ENCODE results near the gene SOX8. TPM values are rescaled to one million over a fixed set of nuclear protein-coding genes. Genes with fewer than 3 reads are reported as not detected.

SOX8 gene
- polyA plus RNA-seq, 3 donors from 2014 or later, result 0.12 TPM; not detected in 2

DNA sequence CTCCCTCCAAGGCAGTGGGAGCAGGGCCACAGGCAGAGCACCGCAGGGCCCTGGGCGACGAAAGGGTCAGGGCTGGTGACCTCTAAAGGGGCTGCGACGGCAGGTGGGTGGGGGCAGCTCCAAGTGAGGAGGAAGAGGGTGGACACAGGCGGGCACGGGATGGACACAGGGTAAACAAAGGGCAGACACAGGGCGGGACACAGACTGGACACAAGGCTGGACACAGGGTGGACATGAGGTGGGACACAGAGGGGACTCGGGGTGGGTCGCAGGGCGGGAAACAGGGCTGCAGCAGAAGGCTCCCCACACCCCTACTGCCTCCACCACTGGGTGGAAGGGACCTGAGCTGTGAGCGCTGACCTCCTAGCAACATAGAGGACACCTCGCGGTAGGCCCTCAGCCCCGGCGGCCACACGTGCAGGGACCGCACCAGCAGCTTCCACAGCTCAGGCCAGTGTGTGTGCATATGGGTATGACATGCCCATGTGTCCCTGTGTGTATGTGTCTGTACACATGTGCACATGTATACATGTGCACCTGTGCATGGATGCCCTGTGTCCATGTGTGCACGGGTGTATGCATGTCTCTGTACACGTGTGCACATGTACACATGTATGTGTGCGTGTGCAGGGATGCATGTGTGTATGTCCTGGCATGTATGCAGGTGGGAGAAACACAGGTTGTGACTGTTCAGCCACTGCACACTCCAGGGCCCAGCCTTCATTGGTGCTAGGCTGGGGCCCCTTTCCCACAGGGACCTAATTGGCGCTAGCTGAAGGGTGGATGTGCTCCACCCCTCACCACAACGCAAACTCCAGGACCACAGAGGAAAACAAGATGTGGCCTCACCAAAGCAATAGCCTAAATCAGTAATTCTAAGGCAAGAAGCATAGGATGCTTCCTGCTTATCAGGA, 18.4 kb upstream of the SOX8 start:
- no peak for DNase-seq
- H3K36me3 Mint-ChIP-seq, result peaks cover 4 to 9% (median 6%) of the 10 kb centered on the region in 3 donors
- H3K27ac Mint-ChIP-seq, result no peak overlapping the region
- H3K9me3 Mint-ChIP-seq, result no peaks in the 10 kb centered on the region
- peaks cover 9 to 23% of the 10 kb centered on the region in 2 donors for H3K4me1 Mint-ChIP-seq
- H3K4me3 Mint-ChIP-seq, result no peak overlapping the region
- peaks cover 0 to 5% (median 2%) of the 10 kb centered on the region in 3 donors for H3K27me3 Mint-ChIP-seq (ENCODE audit: low read depth in 3 of 3)

DNA sequence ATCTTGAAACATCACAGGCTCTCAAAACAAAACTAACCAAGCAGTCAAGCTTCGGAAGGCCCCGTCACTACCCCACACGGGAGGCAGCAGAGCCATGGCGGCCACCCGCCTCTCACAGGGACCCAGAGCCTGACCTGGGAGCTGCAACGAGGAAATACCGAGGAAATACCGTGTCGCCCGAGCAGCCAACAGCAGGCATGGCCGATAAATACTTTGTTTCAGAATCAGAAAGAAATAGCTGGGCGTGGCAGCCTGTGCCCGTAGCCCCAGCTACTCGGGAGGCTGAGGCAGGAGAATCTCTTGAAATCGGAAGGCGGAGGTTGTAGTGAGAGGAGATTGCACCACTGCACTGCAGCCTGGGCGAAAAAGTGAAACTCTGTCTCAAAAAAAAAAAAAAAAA, 17.7 kb upstream of the SOX8 start:
- Mint-ChIP-seq H3K27me3 (ENCODE audit: low read depth in 3 of 3) (peaks cover 0 to 5% (median 2%) of the 10 kb centered on the region in 3 donors), H3K4me1 (peaks cover 14 to 30% of the 10 kb centered on the region in 2 donors), H3K4me3 (no peak overlapping the region), H3K9me3 (no peaks in the 10 kb centered on the region), H3K36me3 (peaks cover 4 to 9% (median 6%) of the 10 kb centered on the region in 3 donors), H3K27ac (no peak overlapping the region)
- DNase-seq, result no peak

GRCh38 chr16:964356-965035, 17.1 kb upstream of the SOX8 start:
- Mint-ChIP-seq H3K27ac (no peak overlapping the region), H3K4me3 (no peak overlapping the region), H3K27me3 (ENCODE audit: low read depth in 3 of 3) (peaks cover 0 to 5% (median 2%) of the 10 kb centered on the region in 3 donors), H3K36me3 (peaks cover 4 to 9% (median 6%) of the 10 kb centered on the region in 3 donors), H3K4me1 (peaks cover 17 to 36% of the 10 kb centered on the region in 2 donors), H3K9me3 (no peaks in the 10 kb centered on the region)
- DNase-seq, result no peak

DNA sequence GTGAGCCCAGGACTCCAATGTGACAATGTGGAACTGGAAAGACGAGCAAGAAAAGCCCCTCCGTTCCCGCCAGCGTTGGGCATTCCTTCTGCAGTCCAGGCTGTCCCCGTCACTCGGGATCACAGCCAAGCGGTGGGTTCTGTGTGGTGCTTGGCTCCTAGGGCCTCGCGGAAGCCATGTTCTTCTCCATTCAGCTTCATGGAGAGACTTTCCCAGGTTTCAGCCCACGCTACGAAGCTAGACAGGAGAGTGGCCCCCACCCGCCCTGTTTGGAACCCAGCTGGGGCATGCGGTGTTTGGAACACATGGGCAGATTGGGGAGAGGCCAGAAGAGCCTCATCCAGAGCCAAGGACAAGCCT, 16.6 kb upstream of the SOX8 start:
- peaks cover 17 to 36% of the 10 kb centered on the region in 2 donors for H3K4me1 Mint-ChIP-seq
- H3K27me3 Mint-ChIP-seq (ENCODE audit: low read depth in 3 of 3), result peaks cover 0 to 5% (median 1%) of the 10 kb centered on the region in 3 donors
- H3K27ac Mint-ChIP-seq, result no peak overlapping the region
- DNase-seq, result no peak
- no peaks in the 10 kb centered on the region for H3K9me3 Mint-ChIP-seq
- H3K4me3 Mint-ChIP-seq, result no peak overlapping the region
- peaks cover 4 to 9% (median 6%) of the 10 kb centered on the region in 3 donors for H3K36me3 Mint-ChIP-seq

- Mint-ChIP-seq H3K9me3 (no peaks in the 10 kb centered on the region), H3K27me3 (ENCODE audit: low read depth in 3 of 3) (peaks cover 0 to 5% (median 0%) of the 10 kb centered on the region in 3 donors), H3K4me1 (peaks cover 17 to 36% of the 10 kb centered on the region in 2 donors), H3K27ac (peak overlapping the region in 1 of 6 donors; percentile 44), H3K36me3 (peaks cover 4 to 9% (median 6%) of the 10 kb centered on the region in 3 donors), H3K4me3 (no peak overlapping the region)
- DNase-seq, result no peak
Measured at GRCh38 chr16:965487-965886, 16.1 kb upstream of the SOX8 start.

DNA sequence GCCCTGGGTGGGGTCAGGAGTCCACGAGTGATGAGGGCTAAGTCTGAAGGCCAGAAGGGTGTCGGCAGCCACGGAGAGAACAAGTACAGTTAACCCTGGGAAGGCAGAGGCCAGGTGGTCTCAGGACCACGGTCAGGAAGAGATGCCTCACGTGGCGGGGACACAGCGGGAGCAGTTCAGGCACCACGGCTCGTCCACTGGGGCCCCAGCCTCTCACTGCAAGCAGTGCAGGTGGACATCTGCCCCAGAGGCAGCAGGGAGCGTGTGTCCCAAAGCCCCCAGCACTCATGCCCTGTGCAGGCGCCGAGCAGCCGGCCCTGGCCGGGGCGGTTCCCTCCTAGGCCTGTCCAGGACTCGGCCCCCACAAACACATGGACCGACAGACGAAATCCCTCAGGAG, 15.5 kb upstream of the SOX8 start:
- Mint-ChIP-seq H3K4me3 (peak overlapping the region in 1 of 5 donors; percentile 15), H3K4me1 (peaks cover 17 to 36% of the 10 kb centered on the region in 2 donors)

GRCh38 chr16:966505-966904, 15.1 kb upstream of the SOX8 start:
- no peak overlapping the region for H3K4me3 Mint-ChIP-seq
- no peak for DNase-seq
- peaks cover 0 to 5% (median 0%) of the 10 kb centered on the region in 3 donors for H3K27me3 Mint-ChIP-seq (ENCODE audit: low read depth in 3 of 3)
- H3K4me1 Mint-ChIP-seq, result peaks cover 17 to 36% of the 10 kb centered on the region in 2 donors
- peaks cover 4 to 9% (median 6%) of the 10 kb centered on the region in 3 donors for H3K36me3 Mint-ChIP-seq
- no peaks in the 10 kb centered on the region for H3K9me3 Mint-ChIP-seq
- no peak overlapping the region for H3K27ac Mint-ChIP-seq

More for the DNA sequence above, 15.5 kb upstream of the SOX8 start:
- Mint-ChIP-seq H3K27ac (peak overlapping the region in 1 of 6 donors; percentile 44), H3K27me3 (ENCODE audit: low read depth in 3 of 3) (peaks cover 0 to 5% (median 0%) of the 10 kb centered on the region in 3 donors), H3K9me3 (no peaks in the 10 kb centered on the region), H3K36me3 (peaks cover 4 to 9% (median 6%) of the 10 kb centered on the region in 3 donors)
- DNase-seq, result no peak

- H3K27me3 Mint-ChIP-seq (ENCODE audit: low read depth in 3 of 3), result peaks cover 0 to 5% (median 0%) of the 10 kb centered on the region in 3 donors
- H3K9me3 Mint-ChIP-seq, result no peaks in the 10 kb centered on the region
- no peak for DNase-seq
- peaks cover 4 to 9% (median 6%) of the 10 kb centered on the region in 3 donors for H3K36me3 Mint-ChIP-seq
- peaks cover 21 to 36% of the 10 kb centered on the region in 2 donors for H3K4me1 Mint-ChIP-seq
- no peak overlapping the region for H3K27ac Mint-ChIP-seq
- no peak overlapping the region for H3K4me3 Mint-ChIP-seq
Measured at GRCh38 chr16:967077-967541, 14.5 kb upstream of the SOX8 start.

DNA sequence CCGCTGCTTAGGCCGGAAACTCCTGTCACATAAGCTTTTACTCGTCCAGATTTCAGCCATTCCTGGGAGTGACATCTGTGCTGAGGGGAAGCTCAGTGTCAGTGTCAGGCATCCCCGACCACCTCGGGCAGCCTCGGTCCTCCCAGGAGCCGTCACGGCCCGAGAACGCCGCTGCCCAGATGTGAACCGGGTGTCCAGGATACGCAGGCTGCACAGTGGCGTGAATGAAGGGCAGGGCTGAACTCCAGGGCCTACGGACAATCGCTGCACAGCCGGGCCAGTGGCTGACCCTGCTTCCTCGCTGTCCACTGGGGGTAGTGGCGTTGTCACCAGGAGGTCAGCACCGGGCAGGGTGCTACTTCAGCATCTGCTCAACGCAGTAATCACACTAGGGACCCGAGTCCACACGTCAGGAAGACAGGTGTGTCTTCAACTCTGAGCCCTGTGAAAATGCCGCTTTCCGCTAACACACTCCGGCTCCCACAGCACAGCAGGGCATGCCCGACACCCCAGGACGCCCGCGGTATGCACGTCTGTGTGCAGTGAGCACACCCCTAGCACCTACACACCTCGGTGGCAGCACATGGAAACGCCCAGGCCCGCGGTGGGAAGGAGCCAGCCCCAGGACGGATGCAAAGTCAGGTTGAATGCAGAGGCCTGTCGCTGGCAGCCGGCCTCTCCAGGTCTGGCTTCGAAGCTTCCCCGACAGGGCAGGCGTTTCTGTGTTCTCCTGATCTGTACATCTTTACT, 13.8 kb upstream of the SOX8 start:
- H3K36me3 Mint-ChIP-seq, result peaks cover 4 to 9% (median 6%) of the 10 kb centered on the region in 3 donors
- no peak for DNase-seq
- H3K27me3 Mint-ChIP-seq (ENCODE audit: low read depth in 3 of 3), result peaks cover 0 to 5% (median 0%) of the 10 kb centered on the region in 3 donors
- H3K27ac Mint-ChIP-seq, result no peak overlapping the region
- H3K9me3 Mint-ChIP-seq, result no peaks in the 10 kb centered on the region
- H3K4me1 Mint-ChIP-seq, result peaks cover 21 to 36% of the 10 kb centered on the region in 2 donors
- H3K4me3 Mint-ChIP-seq, result no peak overlapping the region

DNA sequence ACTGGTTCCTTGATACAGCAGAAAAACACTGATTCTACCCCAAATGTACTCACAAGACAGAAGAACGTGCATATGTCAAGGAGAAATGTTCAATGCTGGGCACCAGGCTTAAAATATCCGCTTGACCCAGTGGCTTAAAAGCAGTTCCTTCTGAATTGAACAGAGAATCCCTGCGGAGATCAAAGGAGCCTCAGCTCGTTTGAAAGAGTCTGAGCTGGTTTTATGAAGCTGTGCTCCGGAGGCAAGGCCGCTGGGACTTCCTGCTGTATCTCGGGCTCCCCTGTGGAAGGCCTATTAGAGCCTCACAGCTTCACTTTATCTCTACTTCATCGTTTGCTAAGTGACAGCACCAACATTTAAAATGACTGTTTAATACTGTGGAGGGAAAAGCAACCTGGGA, 12.9 kb upstream of the SOX8 start:
- Mint-ChIP-seq H3K9me3 (no peaks in the 10 kb centered on the region), H3K27ac (no peak overlapping the region)

DNA sequence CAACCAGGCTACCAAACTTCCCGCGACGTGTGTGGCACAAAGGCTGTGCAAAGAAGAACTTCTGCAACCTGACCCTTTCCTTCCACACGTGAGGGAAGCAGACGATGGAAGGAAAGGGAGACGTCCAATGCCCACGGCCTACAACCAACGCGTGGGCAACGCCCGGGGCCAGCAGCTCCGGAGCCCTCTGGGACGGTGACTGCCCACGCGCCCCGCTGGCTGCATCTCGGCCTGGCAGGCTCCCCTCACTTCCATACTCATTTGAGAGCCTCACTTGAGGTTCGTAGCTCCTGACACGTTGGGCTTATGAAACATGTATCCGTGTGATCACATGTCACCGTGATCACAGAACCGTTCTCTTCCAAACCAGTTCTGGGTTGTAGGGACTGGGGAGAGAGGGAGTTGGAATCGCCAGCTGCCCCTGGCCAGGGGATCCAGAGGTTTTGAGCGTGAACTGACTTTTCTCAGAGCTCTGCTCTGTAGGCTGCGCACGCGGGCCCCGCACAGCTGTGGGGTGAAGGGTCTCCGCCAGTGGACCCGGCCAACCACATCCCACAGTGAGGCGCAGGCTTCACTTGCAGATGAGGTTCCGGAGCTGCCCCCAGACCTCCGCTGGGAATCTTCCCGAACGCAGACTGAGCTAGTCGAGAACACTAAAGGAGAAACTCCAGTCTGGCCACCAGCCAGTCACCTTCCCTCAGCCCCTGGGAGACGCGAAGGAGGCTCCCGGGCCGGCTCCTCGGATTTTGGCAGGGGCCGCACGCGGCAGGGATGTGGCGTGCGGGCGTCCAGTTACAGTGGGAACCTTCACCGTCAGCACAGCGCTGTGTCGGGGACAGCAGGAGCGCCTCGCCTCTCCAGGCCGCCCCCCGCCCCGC, 11.8 kb upstream of the SOX8 start:
- H3K36me3 Mint-ChIP-seq, result peaks cover 4 to 9% (median 6%) of the 10 kb centered on the region in 3 donors
- no peak overlapping the region for H3K27ac Mint-ChIP-seq
- peaks cover 0 to 5% (median 0%) of the 10 kb centered on the region in 3 donors for H3K27me3 Mint-ChIP-seq (ENCODE audit: low read depth in 3 of 3)
- peaks cover 13 to 23% of the 10 kb centered on the region in 2 donors for H3K4me1 Mint-ChIP-seq
- H3K9me3 Mint-ChIP-seq, result no peaks in the 10 kb centered on the region
- DNase-seq, result no peak
- H3K4me3 Mint-ChIP-seq, result peak overlapping the region; percentile 63 to 79 (median 72)

More for the DNA sequence above, 12.9 kb upstream of the SOX8 start:
- H3K4me3 Mint-ChIP-seq, result peak overlapping the region; percentile 51 to 74 (median 62)
- H3K27me3 Mint-ChIP-seq (ENCODE audit: low read depth in 3 of 3), result peaks cover 0 to 5% (median 0%) of the 10 kb centered on the region in 3 donors
- H3K4me1 Mint-ChIP-seq, result peaks cover 19 to 32% of the 10 kb centered on the region in 2 donors
- no peak for DNase-seq
- H3K36me3 Mint-ChIP-seq, result peaks cover 4 to 9% (median 6%) of the 10 kb centered on the region in 3 donors

DNA sequence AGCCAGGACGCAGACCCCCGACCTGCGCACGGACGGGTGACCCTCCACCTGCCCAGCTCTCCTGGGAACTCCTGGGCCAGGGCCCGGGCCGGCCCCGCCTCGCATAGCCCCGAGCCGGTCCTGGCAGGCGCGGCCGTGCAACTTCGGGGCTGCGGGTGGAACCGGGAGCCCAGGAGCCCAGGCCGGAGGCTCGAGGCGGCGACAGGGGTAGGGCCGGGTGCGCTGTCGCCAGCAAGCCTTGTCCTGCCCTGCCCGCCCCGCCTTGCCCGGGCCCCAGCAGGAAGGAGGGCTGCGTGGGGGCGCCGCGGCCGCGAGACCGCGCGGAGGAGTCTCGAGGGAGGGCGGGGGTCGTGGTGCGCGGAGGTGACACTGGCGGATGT, 11.2 kb upstream of the SOX8 start:
- Mint-ChIP-seq H3K4me1 (peaks cover 13 to 23% of the 10 kb centered on the region in 2 donors), H3K27ac (peak overlapping the region in 2 of 6 donors; percentile 28 to 45)

More for the DNA sequence above, 11.2 kb upstream of the SOX8 start:
- Mint-ChIP-seq H3K4me3 (peak overlapping the region in 4 of 5 donors; percentile 38 to 82 (median 76)), H3K27me3 (ENCODE audit: low read depth in 3 of 3) (peaks cover 0 to 3% (median 0%) of the 10 kb centered on the region in 3 donors), H3K36me3 (peaks cover 3 to 5% (median 4%) of the 10 kb centered on the region in 3 donors), H3K9me3 (no peaks in the 10 kb centered on the region)
- DNase-seq, result no peak

Data from immature natural killer cell (primary cell).